GM19035 (cell line): ENCODE data around the gene STAT5B.

Experiments
- ATAC-seq: cut with Tn5 transposase; IDR thresholded peaks from one replicate; pipeline ENCODE4 v1.9.1; 2021; ENCODE audit not compliant: unreplicated experiment

The STAT5B gene

DNA sequence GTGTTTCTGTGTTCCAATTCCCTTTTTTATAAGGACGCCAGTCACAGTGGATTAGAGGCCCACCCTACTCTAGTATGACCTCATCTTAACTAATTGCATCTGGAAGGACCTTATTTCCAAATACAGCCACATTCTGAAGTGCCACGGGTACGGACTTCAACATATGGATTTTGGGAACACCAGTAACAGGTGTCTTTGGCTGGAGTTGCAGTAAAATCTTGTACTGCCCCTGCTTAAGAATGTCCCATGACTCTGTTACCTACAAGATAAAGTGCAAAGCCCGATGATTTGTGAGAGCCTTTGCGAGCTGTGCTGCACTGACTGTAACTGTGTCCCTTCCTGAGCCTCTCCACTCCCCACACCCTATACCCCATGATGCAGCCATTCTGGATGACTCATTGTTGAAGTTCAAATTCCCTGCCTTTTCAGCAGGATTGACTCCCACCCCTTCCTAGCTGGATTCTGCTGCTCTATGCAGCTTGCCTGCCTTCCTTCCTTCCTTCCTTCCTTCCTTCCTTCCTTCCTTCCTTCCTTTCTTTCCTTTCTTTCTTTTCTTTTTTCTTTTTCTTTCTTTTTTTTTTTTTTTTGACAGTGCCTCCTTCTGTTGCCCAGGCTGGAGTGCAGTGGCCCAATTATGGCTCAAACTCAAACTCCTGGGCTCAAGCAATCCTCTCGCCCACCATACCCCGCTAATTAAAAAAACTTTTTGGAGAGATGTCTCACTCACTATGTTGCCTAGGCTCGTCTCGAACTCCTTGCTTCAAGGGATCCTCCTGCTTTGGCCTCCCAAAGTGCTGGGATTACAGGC, 93.1 kb downstream of the STAT5B start:
- no peak for ATAC-seq

DNA sequence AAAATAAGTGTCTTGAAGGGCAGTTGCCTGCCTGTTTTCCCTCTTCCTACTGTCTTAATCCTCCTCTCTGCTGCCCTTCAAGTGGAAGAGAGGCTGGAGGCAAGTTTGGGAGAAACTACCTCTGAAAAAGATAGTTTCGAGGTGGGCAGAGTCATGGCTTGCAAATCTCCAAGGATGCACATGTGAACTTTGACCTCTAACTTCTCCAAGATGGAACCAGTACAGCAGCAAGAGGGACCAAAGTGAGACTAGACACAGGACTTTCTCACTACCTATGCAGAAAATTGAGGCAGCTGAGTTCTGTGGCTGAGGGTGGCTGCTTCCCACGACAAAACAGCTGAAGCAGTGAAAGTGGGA, 94.4 kb downstream of the STAT5B start:
- no peak for ATAC-seq

DNA sequence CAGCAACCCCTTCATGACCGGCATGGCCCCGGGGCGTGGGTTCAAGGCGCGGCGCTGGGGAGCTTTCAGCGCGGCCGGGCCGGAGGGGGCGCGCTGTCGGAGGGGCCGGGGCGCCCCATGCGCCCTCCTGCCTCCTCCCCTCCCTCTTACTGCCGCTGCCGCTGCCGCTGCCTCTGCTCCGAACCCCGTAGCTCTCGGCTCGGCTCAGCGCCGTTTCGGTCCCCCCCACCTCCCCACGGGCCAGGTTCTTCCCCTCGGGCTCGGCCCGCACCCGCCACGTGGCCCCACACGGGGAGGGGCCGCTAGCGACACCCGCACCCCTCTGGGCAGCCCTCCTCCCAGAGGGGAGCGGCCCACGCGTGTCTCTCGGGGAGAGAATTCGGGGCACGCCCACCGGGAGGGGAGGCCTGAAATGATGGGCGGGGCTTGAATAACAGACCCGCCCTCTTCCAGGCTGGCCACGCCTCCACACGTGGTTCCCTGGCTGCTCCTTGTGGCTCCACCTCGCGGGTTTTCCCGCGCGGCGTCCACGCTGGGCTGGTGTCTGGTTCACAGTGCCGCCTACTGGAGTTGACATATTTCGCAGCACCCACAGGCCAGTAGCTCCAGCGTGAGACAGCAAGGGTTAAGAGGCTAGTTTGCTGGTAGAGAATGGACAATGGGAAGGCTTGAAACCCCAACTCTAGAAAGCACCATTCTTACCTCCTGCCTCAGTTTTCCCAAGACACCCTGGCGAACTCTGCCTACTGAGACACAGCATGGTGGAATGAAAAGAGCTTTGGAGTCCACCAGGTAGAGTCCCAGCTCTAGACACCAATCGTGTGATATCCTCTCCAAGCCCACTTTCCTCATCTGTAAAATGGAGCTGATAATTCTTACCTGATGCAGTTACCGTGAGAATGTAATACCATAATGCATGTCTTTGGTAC, 95.0 kb downstream of the STAT5B start, which contains the start of gene KCNH4:
KCNH4 (minus strand) TSS at position 221 of the 929 bp plus-strand sequence; CDS start at position 24, 197 bp downstream.
- peak; percentile 42 for ATAC-seq

DNA sequence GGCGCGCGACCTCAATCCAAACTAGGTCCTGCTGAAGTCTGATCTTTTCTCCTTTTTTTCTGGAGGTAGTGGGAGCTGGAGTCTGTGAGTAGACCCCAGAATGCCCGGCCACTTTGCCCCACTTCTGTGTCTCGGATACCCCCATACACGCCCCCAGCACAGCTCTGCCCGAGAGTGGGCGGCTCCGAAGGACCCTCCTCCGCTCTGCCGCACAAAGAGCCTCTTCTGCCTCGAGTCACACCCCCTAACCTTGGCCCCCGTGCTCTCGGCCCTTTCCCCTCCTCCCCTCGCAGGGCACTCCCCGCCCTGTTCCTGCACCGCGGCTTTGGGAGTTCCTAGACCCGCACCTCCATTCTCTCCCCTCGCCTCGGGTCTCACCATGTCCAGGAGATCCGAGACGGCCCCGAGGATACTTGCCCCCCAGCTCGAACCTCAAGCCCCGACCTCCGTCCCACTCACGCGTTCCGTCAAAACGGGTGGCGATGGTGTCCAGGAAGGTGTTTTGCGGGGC, 95.7 kb downstream of the STAT5B start:
- no peak for ATAC-seq

DNA sequence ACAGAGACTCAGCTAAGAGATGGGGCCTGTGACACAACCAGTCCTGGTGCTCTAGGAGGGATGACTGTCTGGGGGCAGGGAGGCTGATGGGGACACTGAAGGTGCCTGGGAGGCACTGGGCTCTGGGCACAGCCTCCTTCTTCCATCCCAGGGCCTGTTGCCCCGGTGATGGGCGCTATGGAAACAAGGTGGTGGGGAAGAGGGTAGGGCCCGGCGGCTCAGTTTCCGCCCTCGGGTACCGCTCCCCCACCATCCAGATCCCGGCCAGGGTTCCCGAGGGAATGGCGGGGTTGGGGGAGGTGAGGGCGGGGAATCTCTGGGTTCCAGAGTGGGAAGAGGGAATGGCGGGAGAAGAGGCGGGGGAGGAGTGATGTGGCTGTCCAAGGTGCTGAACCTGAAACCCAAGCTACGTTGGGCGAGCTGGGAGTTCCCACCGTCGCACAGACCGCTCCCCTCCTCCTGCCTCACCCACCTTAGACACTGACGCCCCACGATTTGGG, 96.2 kb downstream of the STAT5B start:
- no peak for ATAC-seq

DNA sequence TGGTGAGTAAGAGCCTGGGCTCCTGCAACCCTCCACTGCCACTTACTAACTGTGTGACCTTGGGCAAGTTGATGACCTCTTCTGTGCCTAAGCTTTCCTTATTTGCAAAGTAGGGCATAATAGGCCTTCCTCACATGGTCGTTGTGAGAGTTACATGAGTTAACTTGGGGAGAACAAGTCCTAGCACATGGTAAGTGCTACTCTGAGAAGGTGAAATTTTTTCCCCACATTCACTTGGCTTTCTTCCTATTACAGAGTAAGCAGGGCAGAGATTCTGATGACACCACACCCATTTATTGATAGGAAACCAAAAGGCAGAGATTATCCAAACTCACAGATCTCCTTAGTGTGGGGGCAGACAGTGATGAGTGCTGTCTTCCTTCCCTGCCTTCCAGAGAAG, 96.9 kb downstream of the STAT5B start:
- no peak for ATAC-seq

DNA sequence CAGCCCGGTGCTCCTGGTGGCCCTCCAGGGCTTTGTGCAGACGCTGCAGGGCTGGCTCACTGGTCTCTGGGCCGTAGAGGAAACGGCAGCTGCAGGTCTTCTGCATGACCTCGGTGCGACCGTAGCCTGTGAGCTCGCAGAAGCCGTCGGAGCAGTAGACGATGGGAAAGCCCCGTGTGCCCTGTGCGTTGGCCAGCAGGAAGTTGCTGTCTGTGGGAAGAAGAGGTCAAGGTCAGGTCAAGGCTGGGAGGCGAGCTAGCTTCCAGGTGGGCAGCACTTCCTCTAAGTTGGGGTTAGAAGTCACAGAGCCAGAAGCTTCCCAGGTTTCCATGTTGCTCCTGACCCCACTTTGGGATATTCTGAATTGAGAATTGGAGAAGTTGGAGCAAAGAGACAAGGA, 97.4 kb downstream of the STAT5B start:
- no peak for ATAC-seq

DNA sequence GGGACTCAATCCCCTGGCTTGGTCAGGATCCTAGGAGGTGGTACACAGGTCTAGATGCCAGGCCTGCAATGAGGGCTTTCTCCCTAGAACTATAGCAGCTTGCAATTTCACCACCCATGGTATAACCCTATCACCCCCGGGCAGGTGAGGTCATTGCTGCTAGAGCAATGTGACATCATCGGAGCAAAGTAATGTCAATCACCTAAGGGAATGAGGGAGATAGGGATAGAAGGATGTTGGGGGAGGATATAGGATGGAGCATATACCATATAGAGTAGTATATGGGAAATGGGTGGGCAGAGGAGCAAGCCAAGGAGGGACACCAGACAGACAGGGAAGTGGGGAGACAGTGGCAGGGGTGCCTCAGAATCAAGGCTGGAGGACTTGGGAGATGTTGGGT, 98.5 kb downstream of the STAT5B start:
- no peak for ATAC-seq

DNA sequence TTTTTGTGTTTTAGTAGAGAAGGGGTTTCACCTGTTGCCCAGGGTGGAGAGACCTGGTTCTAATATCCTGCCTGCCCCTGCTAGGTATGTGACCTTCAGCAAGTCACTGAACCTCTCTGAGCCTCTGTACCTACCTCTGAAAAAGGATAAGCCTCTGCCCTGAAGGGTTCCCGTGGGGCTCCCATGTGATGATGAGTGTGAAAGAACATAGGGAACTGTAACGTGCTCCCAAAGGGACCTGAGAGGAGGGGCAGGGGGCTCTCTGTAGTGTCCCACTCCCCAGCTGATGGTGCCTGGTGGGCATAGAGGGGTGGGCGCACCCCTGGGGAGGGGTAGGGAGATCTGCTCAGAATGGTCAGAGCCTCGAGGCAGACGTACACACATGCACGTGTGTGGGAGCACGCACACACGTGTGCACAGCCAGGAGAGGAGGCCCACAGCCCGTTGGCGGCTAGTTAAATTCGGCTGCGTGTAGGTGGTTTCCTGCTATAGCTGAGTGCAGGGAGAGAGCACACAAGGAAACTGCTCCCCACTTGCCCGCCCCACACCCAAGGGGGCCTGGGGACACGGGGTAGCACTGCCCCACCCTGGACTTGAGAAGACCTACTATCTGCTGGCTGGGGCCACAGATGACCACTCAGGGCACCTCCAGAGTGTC, 101.9 kb downstream of the STAT5B start:
- ATAC-seq = no peak

DNA sequence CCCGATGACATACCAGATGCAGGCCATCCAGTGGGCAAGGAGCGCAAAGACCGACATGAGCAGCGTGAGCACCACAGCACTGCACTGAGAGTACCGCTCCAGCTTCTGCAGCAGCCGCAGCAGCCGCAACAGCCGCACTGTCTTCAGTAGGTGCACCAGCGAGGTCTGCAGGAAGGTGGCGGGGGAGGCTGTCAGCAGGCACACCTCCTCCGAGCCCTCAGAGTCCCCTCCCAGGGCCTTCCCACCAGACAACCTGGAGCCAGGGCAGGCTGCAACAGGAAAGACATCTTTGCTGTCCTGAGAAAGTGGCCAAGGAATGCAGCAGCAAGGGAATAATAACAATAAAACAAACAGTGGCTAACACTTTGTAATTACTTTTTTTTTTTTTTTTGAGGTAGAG, 104.4 kb downstream of the STAT5B start:
- no peak for ATAC-seq

DNA sequence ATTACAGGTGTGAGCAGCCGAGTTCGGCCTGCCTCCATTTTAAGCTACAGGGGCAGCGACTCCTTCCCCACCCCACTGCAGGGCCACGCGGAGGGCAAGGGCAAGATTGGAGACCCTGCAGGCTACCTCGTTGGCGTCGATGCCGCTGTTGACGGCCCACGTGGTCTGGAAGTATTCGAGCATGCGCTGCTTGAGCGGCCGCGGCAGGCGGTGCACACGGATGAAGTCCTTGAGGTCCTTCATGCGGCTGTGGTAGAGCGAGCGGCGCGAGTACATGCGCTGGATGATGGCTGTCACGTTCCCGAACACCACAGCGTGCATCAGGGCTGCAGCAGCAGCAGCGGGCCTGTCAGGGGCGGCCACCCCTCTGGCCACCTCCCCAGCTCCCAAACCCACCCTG, 106.8 kb downstream of the STAT5B start:
- ATAC-seq = no peak

DNA sequence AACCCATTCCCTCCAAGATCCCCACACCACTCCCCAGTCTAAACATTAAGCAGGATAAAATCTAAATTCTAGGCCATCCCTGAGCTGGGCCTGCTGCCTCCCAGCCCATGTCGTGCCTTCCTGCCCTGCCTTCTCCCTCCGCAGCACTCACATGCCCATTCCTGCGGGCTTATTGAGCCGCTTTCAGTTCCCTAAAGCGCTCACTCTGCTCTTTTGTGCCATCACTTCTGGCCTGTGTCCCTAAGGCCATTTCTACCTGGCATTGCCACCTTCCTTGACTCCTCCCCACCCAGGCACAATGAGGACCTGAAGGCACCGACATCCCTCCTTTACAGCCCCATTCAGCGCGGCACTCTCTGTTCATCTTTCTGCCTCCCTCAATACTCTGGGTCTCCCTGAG, 108.4 kb downstream of the STAT5B start:
- ATAC-seq = no peak

DNA sequence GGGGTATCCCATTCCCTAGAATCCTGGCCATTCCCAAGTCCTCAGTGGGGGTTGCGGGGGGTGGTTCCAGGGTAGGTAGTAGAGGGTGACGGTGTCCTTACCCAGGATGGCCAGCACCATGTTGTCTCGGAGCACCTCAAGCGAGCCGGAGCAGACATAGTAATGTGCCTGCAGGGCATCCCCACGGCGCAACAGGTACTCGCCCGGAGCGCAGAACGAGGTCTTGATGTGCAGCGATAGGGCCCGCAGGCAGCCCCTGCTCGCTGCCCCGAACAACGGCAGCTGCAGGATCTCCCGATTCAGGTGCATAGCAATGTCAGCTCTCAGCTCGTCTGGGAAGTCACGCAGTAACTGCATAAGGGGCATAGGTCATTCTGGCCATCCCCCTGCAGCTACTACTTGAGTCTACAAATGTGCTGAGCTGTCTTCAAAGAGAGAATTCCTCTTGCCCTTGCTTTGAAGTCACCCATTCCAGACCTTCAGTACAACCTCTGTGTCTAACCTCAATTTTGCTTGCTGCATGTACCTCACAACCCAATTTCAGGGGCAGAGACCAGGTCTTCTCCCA, 109.9 kb downstream of the STAT5B start:
- no peak for ATAC-seq

DNA sequence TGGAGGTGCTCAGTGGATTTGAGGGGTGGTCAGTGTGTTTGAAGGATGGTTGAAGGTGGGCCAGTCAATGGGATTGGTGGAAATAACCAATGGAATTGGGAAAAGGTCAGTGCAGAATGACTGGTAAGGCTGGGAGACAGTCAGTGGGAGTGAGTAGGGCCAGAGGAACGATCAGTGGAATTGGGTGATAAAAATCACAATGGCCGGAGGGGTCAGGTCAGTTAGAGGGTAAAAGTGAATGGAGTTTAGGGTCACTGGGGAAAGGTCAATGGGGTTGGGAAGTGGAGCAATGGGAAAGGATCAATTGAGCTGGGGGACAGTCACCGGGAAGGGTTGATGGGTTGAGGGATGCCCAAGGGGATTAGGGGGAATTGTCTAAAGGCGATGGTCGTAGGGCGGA, 110.4 kb downstream of the STAT5B start:
- no peak for ATAC-seq

DNA sequence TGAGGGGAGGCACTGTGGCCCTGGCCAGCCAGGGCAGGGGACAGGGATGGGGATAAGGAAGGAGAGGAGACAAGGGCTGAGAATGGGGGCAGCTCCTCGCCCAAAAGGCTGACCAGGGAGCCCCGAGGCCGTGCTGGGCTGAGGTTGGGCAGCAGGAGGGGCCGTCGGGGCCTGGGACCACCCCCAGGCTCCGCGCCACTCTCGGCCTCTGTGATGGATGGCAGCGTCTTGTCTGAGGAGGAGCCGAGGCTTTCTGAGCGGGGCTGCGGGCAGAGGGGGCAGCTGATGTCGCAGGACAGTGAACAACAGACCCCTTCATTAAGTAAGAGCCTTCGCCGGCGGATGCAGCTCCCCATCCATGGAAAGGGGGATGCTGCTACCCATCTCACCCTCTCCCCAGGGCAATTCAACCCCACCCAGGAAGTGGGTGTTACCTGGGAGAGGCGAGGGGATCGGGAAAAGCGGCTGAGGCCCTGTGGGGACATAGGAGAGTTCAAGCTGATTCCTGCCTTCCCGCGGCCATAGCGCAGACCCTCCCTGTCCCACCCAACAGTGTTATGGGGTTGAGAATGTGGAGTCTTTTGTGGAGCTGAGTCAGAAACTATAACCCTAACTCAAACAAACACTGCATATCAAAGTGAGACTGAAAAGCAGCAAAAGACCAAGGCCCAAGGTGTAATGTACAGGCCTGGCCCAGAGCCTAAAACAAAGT, 112.3 kb downstream of the STAT5B start:
- ATAC-seq = no peak

DNA sequence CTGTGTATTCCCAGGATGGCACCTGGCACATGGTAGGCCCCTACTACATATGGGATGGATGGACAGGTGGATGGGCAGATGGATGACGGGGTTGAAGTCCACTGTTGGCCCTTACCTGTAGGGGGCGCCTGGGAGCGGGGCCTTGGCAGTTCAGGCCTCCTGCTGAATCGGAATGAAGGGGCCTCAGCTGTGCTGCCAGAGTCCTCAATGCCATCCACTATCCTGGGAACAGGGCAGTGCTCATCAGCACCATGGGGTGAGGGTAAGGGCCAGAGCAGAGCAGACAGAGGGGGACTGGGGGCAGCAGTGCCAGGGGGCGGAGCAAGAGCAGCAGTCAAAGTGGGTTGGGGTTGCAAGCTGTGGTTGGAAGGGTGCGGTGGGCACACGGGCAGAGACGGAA, 113.1 kb downstream of the STAT5B start:
- ATAC-seq = no peak

DNA sequence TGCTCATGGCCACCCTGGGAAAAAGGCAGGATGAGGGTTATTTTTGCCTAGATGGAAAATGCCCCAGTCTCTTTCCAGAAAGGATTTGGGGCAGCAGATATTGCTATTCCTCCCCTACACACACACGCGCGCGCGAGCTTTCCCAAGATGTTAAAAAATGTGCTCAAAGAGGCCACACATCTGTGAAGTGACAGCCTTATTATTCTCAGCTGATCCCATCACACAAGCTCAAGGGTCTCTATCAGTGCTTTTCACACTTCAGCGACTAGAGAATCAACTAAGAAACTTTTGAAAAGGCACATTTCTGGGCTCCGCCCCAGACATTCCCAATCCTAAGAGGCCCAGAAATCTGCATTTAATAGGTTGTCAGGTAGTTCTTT, 115.7 kb downstream of the STAT5B start:
- ATAC-seq = no peak

DNA sequence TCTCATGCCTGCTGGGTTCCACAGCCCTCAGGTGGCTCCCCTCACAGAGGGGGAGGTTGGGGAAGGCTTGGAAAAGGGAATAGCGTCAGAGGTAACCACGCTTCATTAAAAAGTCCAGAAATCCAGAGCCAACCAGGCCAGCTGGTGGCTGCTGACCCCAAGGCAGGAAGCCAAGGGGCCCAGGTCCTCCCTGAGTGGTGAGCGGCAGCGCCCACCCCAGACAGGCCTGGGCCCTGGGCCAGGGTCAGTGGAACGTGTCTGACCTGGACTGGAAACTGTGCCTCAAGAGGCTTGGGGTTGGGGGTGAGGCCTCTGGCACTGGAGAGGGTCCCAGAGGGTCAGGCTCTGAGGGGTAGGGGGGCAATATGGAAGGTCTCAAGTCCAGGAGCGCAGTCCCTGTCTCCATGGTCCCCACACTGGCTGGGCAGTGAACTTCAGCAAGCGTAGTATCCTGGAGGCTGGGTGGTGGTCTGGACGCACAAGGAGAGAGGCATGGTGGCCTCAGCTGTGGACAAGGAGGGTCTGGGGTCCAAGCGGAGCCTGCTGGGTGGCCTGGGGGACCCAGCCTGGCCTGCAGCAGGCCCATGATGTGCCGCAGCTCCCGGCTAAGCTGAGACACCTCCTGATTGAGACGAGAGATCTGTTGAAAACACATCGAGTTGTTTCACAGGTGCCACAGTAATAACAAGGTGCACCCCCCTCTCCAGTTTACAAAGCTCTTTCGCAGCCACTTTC, 116.2 kb downstream of the STAT5B start:
- ATAC-seq = no peak

DNA sequence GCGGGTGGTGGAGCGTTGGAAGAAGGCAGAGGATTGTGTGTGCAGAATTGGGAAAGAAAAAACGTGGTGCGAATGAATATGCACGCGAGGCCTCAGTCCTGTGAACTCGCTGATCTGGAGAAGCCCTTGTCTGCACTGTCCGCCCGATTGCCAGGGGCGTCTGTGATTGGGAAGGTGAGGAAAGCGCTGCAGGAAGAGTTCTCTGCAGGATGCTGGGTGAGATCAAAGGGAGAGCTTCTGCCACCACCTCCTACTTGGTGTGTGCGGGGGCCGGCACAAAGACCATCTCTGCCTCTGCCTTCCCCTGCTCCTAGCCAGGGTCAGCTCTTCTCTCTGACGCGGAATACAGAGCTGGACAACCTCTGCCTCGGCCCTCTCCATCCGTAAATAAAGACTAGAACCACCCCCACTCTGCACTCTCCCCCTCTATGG, 120.6 kb downstream of the STAT5B start:
- ATAC-seq = no peak
